Caco-2 (cell line): ENCODE measurements around the gene KRTAP5-6. TPM values are rescaled to one million over a fixed set of nuclear protein-coding genes. Genes with fewer than 3 reads are reported as not detected.

Experiments
- BruUV-seq: library from RNA; stranded (reverse); fragments of 400-500 nt; replicated peaks from 2 replicates; lab custom pipeline; 2021; lab: Mats Ljungman, UMichigan
- CTCF ChIA-PET: fragments of 300-600 bp; sonication (Branson Sonifier 250); formaldehyde crosslinking; loops from one replicate; lab custom pipeline; 2022; ENCODE audit warnings: antibody characterized with exemption; lab: Charles Lee
- POLR2A ChIA-PET: fragments of 300-600 bp; sonication (Branson Sonifier 250); formaldehyde crosslinking; loops from one replicate; lab custom pipeline; 2022; ENCODE audit warnings: antibody characterized with exemption; lab: Charles Lee
- DNase-seq, 2 experiments: peaks; one replicate each; pipeline versions ENCODE4 v3.0.0 to v3.0.0-alpha.2; 2020 to 2022
- H3K27me3 ChIP-seq: replicated peaks from 2 replicates; pipeline ENCODE4 v1.6.0; 2011; ENCODE audit warnings: low read length; ENCODE audit not compliant: control insufficient read depth, insufficient read depth
- H3K36me3 ChIP-seq: 2 replicates; pipeline ENCODE4 v1.5.1; 2011; ENCODE audit warnings: low read length; ENCODE audit not compliant: control insufficient read depth, insufficient read depth
- H3K4me1 ChIP-seq: fragments of 250-450 bp; sonication (Bioruptor Pico); 2 replicates; pipeline ENCODE4 v1.5.1; 2020; ENCODE audit warnings: mild to moderate bottlenecking
- H3K4me3 ChIP-seq: 2 replicates; pipeline ENCODE4 v1.5.1; 2011; ENCODE audit warnings: low read depth, mild to moderate bottlenecking, control low read depth, low read length
- H3K9me3 ChIP-seq: fragments of 250-450 bp; sonication (Bioruptor Pico); 2 replicates; pipeline ENCODE4 v1.5.1; 2020; ENCODE audit warnings: mild to moderate bottlenecking, moderate library complexity
- H3K27ac Mint-ChIP-seq: one replicate; pipeline ENCODE4 v1.8.0; 2022; ENCODE audit warnings: mixed read lengths; ENCODE audit not compliant: unreplicated experiment
- H3K27me3 Mint-ChIP-seq: one replicate; pipeline ENCODE4 v1.8.0; 2022; ENCODE audit warnings: mixed read lengths; ENCODE audit not compliant: insufficient read depth, unreplicated experiment
- H3K36me3 Mint-ChIP-seq: one replicate; pipeline ENCODE4 v1.8.0; 2022; ENCODE audit warnings: mild to moderate bottlenecking, mixed read lengths; ENCODE audit not compliant: insufficient read depth, unreplicated experiment
- H3K4me1 Mint-ChIP-seq: one replicate; pipeline ENCODE4 v1.8.0; 2022; ENCODE audit warnings: low read depth, mixed read lengths; ENCODE audit not compliant: unreplicated experiment
- H3K4me3 Mint-ChIP-seq: one replicate; pipeline ENCODE4 v1.8.0; 2022; ENCODE audit warnings: mild to moderate bottlenecking, moderate library complexity, mixed read lengths; ENCODE audit not compliant: unreplicated experiment
- H3K9me3 Mint-ChIP-seq: one replicate; pipeline ENCODE4 v1.8.0; 2022; ENCODE audit warnings: mixed read lengths; ENCODE audit not compliant: unreplicated experiment
- intact Hi-C: fragments of 100-400 bp; cut with micrococcal nuclease; formaldehyde crosslinking; loops from one replicate; pipeline ENCODE4 v1.10.0; 2022; ENCODE audit not compliant: unreplicated experiment
- total RNA-seq: library from RNA; stranded (reverse); gene quantifications from 2 replicates; pipeline ENCODE4 v1.2.3, GENCODE V29; 2022
- TF ChIP-seq, protein P1 (sequence below), 2 experiments: fragments of 200-600 bp in 1 of 2; IDR thresholded peaks; 1 replicate in 1 of 2; 2 replicates in 1 of 2; pipeline versions ENCODE4 v1.5.1 to v1.8.0; 2011 to 2022; ENCODE audit warnings: antibody characterized with exemption in 1 of 2, control low read depth in 1 of 2, inconsistent platforms in 1 of 2, low read depth in 1 of 2, low read length in 1 of 2, mild to moderate bottlenecking in 1 of 2, moderate library complexity in 1 of 2; ENCODE audit not compliant: insufficient read depth in 1 of 2, severe bottlenecking in 1 of 2, unreplicated experiment in 1 of 2

The KRTAP5-6 gene
- total RNA-seq, 1 experiment from 2014 or later = not detected

DNA sequence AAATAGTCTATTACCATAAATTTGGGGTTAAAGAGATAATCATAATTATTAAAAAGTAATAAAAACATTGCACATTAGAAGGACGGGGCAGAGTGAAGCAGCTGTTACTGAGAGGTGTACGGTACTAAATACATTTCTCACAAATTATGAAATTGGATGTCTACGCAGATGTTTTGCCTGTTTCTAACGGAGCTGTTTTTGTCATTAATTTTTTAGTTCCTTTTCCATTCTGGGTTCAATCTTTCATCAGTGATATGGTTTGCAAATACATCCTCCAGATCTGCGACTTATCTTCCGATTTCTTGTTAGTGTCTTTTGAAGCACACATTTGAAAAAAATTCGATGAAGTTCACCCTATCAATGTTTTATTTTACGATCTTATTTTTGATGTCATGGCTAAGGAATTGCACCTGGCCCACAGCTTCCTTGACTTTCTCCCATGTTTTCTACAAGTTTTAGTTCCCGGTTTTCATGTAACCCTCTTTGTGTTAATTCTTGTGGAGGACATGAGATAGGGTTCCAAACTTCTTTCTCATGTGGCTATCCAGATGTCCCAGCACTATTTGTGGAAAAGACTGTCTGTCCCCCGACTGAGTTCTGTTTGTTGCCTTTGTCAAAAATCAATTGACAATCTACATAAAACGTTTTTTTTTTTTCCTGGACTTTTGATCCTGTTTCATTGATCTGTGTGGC, 21.3 kb upstream of the KRTAP5-6 start:
- no peaks in the 10 kb centered on the region for H3K27me3 Mint-ChIP-seq
- no peak overlapping the region for H3K4me3 ChIP-seq
- no peak for DNase-seq
- ChIA-PET CTCF (interaction anchor here (2.4 kb wide), 1 partner anchor 23 kb away, joined by 8 read pairs; no protein-coding TSS in a partner anchor), POLR2A (no interaction called here)
- 0 out of 2 replicates have a peak, but pooled peaks cover 3% of the 10 kb centered on the region for H3K9me3 ChIP-seq
- H3K4me3 Mint-ChIP-seq = no peak overlapping the region
- H3K4me1 ChIP-seq = peaks cover 42% of the 10 kb centered on the region
- peaks cover 38% of the 10 kb centered on the region for H3K4me1 Mint-ChIP-seq
- intact Hi-C loops = no loop called here
- H3K27me3 ChIP-seq = no peaks in the 10 kb centered on the region
- no peaks in the 10 kb centered on the region for H3K36me3 ChIP-seq
- H3K36me3 Mint-ChIP-seq = no peaks in the 10 kb centered on the region
- H3K9me3 Mint-ChIP-seq = no peaks in the 10 kb centered on the region
- no peak overlapping the region for H3K27ac Mint-ChIP-seq
- no TSS peak for BruUV-seq
- TF ChIP-seq, protein P1, sequence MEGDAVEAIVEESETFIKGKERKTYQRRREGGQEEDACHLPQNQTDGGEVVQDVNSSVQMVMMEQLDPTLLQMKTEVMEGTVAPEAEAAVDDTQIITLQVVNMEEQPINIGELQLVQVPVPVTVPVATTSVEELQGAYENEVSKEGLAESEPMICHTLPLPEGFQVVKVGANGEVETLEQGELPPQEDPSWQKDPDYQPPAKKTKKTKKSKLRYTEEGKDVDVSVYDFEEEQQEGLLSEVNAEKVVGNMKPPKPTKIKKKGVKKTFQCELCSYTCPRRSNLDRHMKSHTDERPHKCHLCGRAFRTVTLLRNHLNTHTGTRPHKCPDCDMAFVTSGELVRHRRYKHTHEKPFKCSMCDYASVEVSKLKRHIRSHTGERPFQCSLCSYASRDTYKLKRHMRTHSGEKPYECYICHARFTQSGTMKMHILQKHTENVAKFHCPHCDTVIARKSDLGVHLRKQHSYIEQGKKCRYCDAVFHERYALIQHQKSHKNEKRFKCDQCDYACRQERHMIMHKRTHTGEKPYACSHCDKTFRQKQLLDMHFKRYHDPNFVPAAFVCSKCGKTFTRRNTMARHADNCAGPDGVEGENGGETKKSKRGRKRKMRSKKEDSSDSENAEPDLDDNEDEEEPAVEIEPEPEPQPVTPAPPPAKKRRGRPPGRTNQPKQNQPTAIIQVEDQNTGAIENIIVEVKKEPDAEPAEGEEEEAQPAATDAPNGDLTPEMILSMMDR (IDR thresholded peaks at IDR 0.05; ENCODE audit: insufficient read depth in 1 of 2, low read depth in 1 of 2, low read length in 1 of 2, severe bottlenecking in 1 of 2, unreplicated experiment in 1 of 2) = no peak

DNA sequence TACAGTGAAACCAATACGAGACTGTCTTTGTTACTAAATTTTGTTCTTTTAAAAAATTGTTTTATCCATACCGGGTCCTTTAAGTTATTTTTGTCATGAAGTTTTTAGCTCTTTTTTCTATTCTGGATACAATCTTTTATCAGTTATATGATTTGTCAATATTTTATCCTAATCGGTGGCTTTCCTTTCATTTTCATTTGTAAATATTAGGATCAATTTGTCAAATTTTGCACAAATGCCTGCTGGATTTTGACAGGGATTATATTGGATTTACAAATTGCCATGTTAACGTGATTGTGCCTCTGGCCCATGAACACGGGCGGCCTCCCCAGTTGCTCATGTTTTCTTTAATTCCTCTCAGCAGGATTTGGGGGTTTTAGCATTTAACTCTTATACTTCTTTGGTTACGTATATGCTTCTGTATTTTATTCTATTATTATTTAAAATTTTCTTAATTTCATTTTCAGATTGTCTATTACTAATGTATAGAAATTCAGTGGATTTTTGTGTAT, 20.7 kb upstream of the KRTAP5-6 start:
- BruUV-seq = no TSS peak
- H3K4me3 ChIP-seq = no peak overlapping the region
- Mint-ChIP-seq H3K4me1 (peaks cover 38% of the 10 kb centered on the region), H3K4me3 (no peak overlapping the region), H3K27me3 (no peaks in the 10 kb centered on the region), H3K27ac (no peak overlapping the region), H3K36me3 (no peaks in the 10 kb centered on the region), H3K9me3 (no peaks in the 10 kb centered on the region)
- CTCF ChIA-PET = interaction anchor here (1.4 to 2.4 kb wide), 2 partner anchors 15 to 24 kb away, joined by 7 to 8 read pairs; no protein-coding TSS in a partner anchor
- no peaks in the 10 kb centered on the region for H3K27me3 ChIP-seq
- peaks cover 42% of the 10 kb centered on the region for H3K4me1 ChIP-seq
- DNase-seq = no peak
- TF ChIP-seq, protein P1 (IDR thresholded peaks at IDR 0.05; ENCODE audit: insufficient read depth in 1 of 2, low read depth in 1 of 2, low read length in 1 of 2, severe bottlenecking in 1 of 2, unreplicated experiment in 1 of 2) = no peak
- H3K36me3 ChIP-seq = no peaks in the 10 kb centered on the region
- POLR2A ChIA-PET = no interaction called here
- intact Hi-C loops = no loop called here
- H3K9me3 ChIP-seq = 0 out of 2 replicates have a peak, but pooled peaks cover 3% of the 10 kb centered on the region

DNA sequence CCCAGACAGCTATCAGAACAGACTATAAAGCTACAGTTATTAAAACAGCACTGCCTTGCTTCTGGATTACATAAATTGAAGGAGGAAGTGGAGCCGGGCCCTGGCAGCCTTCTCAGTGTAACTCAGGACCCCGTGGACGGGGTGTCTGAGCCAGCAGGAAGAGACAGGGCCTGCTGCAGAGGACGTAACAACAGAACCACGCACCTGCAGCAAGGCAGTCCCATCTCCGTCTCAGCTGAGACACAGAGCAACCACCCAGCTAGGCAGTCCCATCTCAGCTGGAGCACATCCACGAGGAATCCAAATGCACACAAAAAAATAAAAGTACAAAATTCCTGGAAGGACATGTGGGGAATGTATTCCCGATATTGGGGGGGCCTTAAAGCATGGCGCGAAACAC, 17.1 kb upstream of the KRTAP5-6 start:
- Mint-ChIP-seq H3K4me3 (no peak overlapping the region), H3K9me3 (no peaks in the 10 kb centered on the region), H3K36me3 (no peaks in the 10 kb centered on the region), H3K27me3 (no peaks in the 10 kb centered on the region), H3K4me1 (peaks cover 13% of the 10 kb centered on the region), H3K27ac (no peak overlapping the region)
- intact Hi-C loops = no loop called here
- CTCF ChIA-PET = no interaction called here
- peaks cover 26% of the 10 kb centered on the region for H3K4me1 ChIP-seq
- no TSS peak for BruUV-seq
- POLR2A ChIA-PET = no interaction called here
- no peak overlapping the region for H3K4me3 ChIP-seq
- DNase-seq = peak in 1 of 2 experiments; percentile 14
- no peaks in the 10 kb centered on the region for H3K27me3 ChIP-seq
- TF ChIP-seq, protein P1 (IDR thresholded peaks at IDR 0.05; ENCODE audit: insufficient read depth in 1 of 2, low read depth in 1 of 2, low read length in 1 of 2, severe bottlenecking in 1 of 2, unreplicated experiment in 1 of 2) = no peak
- no peaks in the 10 kb centered on the region for H3K36me3 ChIP-seq
- 0 out of 2 replicates have a peak, but pooled peaks cover 3% of the 10 kb centered on the region for H3K9me3 ChIP-seq
